SK-MEL-5 (cell line): ENCODE data around the gene OTUD3. TPM values are rescaled to one million over a fixed set of nuclear protein-coding genes. Genes with fewer than 3 reads are reported as not detected.
"Not testable (repeated sequence)": the region's sequence is repeated elsewhere in the genome, so short reads cannot be mapped to it uniquely, and the experiment has no call there.

ENCODE experiments used
- DNase-seq: peaks from one replicate; pipeline ENCODE4 v3.0.0-alpha.2; 2016; ENCODE audit warnings: low read depth, low spot score
- in situ Hi-C: cut with HindIII; loops from 2 replicates; pipeline ENCODE4 v1.10.0; 2016; ENCODE audit warnings: low sequenced_read_pairs, high pct_unique_total_duplicates, low pct_unique_long_range_greater_than_20kb
- total RNA-seq: library from RNA; depleted of rRNA; stranded (reverse); fragments of >200 nt; shearing (Covaris generic); gene quantifications from 2 replicates; pipeline ENCODE4 v1.2.3, GENCODE V29; 2014

Gene OTUD3
- total RNA-seq, 1 experiment from 2014 or later: 3.5 TPM

DNA sequence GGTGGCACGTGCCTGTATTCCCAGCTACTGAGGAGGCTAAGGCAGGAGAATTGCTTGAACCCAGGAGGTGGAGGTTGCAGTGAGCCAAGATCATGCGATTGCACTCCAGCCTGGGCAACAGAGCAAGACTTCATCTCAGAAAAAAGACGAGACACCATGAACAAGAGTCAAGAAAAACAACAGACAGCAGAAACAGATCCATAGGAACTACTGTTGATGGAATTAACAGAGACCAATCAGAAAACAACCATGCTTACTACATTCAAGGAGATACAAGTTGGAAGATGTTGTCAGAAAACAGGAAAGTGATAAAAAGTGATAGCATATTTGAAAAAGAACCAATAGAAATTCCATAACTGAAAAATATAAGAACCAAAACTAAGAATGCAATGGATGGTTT, 19.3 kb upstream of the OTUD3 start:
- in situ Hi-C loops: no loop called here
- no peak for DNase-seq

GRCh38 chr1:19864570-19865160, 17.5 kb upstream of the OTUD3 start:
- no peak for DNase-seq
- in situ Hi-C loops: no loop called here

- in situ Hi-C loops: no loop called here
- DNase-seq: no peak
Observed at GRCh38 chr1:19866029-19866428, 16.2 kb upstream of the OTUD3 start.

GRCh38 chr1:19866758-19867157, 15.4 kb upstream of the OTUD3 start:
- in situ Hi-C loops: no loop called here
- peak; percentile 39 for DNase-seq

DNA sequence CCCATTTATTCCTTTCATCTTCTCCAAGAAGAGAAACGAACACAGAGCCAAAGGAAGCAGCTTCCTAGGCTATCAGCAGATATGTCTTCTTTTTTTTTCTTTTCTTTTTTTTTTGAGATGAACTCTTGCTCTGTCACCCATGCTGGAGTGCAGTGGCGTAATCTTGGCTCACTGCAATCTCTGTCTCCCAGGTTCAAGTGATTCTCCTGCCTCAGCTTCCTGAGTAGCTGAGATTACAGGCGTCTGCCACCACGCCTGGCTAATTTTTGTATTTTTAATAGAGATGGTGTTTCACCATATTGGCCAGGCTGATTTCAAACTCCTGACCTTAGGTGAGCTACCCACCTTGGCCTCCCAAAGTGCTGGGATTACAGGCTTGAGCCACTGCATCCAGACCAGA, 13.6 kb upstream of the OTUD3 start:
- DNase-seq, in situ Hi-C loops: not testable (repeated sequence)

DNA sequence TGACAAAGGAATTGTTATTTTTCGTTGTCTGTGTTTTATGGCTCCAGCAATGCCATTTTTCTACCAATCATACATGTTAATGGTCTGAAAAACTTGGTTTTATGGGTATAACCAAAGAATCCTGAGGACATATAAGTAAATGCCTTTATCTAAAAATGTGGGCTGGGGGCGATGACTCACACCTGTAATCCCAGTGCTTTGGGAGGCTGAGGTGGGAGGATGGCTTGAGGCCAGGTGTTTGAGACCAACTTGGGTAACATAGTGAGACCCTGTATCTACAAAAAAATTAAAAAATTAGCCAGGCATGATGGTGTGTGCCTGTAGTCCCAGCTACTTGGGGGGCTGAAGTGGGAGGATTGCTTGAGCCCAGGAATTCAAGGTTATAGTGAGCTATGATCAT, 12.7 kb upstream of the OTUD3 start:
- DNase-seq, in situ Hi-C loops: not testable (repeated sequence)

DNA sequence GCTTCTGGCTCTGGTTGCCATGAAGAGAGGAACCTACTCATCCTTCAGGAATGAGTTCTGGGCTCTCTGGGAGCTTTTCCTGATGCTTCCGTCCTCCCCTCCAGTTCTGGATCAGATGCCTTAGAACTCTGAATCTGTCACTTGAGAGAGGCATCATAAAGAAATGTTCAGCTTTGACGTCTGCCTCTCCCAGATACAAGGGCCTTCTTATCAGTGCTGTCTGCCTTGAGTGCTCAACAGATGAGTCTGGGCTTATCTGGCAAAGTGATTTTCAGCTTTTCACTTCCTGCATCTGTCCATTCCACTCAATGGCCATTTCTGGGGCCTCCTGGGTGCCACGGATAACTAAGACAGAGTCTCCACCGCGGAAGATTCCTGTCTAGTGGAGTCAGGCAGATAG, 12.3 kb upstream of the OTUD3 start:
- in situ Hi-C loops: no loop called here
- DNase-seq: no peak

DNA sequence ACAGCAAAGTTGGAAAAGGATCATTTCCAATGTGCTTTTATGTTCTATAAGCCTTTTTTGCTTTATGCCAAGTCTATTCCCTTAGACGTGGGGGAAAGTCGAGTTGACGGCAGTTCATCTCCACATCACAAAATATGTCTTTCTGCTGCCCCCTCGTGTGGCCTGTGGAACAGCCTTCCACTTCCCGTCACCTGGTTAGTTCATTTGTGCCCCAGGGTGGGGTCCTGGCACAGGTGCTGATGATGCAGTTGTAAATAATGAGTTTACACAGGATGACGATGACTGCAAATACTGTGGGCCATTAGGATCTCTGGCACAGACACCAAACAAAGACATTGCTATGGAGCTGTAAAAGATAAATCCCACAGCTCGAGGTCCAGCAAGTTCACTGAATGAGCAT, 10.0 kb upstream of the OTUD3 start:
- DNase-seq: peak; percentile 40
- in situ Hi-C loops: no loop called here

DNA sequence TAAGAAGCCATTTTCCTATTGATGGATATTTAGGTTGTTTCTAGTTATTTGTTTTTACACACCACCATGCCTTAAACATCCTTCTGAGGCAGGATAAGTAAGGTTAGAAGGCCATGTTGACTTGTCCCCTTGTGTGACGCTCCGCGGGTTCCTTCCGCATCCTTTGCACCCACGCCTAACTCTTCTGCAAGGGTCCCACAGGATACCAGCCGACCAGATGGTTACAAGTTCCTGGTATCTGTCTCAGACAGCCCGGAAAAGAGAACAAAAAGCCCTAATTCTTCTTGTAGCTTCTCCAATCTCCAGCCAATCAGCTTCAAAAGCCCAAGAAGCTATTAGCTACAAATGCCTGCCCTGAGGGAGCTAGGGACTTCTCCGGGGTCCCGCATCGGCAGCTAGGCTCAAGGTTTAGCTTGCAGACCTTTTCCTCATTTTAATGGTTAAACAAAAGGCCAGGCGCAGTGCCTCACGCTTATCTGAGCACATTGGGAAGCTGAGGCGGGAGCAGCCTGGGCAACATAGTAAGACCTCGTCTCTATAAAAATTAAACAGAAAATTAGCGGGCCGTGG, 4.9 kb upstream of the OTUD3 start:
- DNase-seq: no peak
- in situ Hi-C loops: no loop called here

GRCh38 chr1:19877821-19878636, 4.2 kb upstream of the OTUD3 start:
- DNase-seq: no peak
- in situ Hi-C loops: no loop called here

- DNase-seq: no peak
- in situ Hi-C loops: no loop called here
Observed at GRCh38 chr1:19878637-19878985, 3.6 kb upstream of the OTUD3 start.

DNA sequence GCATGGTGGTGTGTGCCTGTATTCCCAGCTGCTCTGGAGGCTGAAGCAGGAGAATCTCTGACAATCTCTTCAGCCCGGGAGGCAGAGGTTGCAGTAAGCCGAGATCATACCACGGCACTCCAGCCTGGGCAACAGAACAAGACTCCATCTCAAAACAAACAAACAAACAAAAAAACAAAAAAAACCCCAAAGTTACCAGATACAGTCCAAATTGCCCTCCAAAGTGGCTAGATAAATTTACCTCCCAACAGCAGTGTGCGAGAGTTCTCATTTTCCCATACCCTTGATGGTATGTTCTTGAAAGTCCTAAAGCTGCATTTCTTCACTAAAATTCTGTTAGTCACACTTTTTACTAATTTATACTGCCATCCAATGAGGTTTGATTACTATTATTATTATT, 3.0 kb upstream of the OTUD3 start:
- in situ Hi-C loops: no loop called here
- DNase-seq: no peak

DNA sequence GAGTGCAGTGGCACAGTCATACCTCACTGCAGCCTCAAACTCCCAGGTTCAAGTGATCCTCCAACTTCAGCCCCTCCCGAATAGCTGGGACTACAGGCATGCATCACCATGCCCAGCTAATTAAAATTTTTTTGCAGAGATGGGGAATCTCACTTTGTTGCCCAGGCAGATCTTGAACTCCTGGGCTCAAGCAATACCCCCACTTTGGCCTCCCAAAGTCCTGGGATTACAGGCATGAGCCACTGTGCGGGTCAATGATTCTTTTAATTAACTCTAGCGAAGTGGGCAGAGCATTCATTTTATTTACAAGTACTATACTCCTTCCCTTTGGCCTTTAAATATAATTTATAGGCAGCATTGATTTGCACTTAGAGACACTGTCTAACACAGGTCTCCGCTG, 2.5 kb upstream of the OTUD3 start:
- in situ Hi-C loops: no loop called here
- no peak for DNase-seq

GRCh38 chr1:19880841-19881240, 1.4 kb upstream of the OTUD3 start:
- in situ Hi-C loops, DNase-seq: not testable (repeated sequence)

GRCh38 chr1:19884312-19884711, 2.1 kb downstream of the OTUD3 start:
- DNase-seq: no peak
- in situ Hi-C loops: no loop called here

- in situ Hi-C loops: no loop called here
- DNase-seq: no peak
Observed at GRCh38 chr1:19885821-19886220, 3.6 kb downstream of the OTUD3 start.

GRCh38 chr1:19888112-19888511, 5.9 kb downstream of the OTUD3 start:
- in situ Hi-C loops: no loop called here
- DNase-seq: no peak

DNA sequence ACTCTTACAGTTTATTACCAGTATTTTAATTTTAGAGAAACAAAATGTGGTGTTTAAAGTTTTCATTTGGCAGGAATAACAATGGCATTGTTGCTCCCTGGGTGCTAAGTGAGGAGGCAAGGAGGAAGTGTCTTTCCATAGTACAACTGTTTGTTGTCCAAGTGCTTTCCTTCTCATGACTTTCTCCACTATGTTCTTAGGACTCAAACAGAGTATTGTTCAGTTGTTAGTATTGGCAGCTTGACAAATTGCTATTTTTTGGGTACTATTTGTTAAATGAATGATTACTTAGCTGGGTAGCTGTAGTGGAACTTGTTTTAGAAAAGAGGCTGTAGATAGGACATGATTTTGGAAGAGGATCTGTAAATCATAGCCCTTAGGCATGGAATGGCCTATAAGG, 7.5 kb downstream of the OTUD3 start:
- peak; percentile 68 for DNase-seq
- in situ Hi-C loops: no loop called here

DNA sequence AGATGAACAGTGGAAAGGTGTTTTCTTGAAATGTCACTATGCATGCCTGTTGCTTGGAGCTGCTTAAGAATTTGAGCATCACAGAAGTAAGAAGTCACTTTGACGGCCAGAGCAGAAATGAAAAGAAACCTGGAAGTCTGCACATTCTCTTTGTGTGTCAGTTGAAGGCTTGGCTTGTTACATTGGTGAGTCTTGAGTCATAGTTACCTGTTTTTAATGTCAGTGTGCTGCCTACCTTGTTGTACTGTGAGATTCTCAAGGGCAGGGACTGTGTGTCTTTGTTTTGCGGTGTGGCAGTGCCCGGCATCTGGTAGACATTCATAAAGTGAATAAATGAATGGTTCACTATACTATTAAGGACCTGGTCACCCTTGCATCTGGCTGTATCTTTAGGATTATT, 9.9 kb downstream of the OTUD3 start:
- in situ Hi-C loops: no loop called here

More for the DNA sequence above, 9.9 kb downstream of the OTUD3 start:
- no peak for DNase-seq
